GM19372 (cell line): ENCODE results near the gene DNAJB1.
"Not testable (repeated sequence)": the region's sequence is repeated elsewhere in the genome, so short reads cannot be mapped to it uniquely, and the experiment has no call there.

Source experiments
- ATAC-seq: cut with Tn5 transposase; IDR thresholded peaks from one replicate; pipeline ENCODE4 v1.9.1; 2021; ENCODE audit warnings: mild to moderate bottlenecking, low read depth, moderate library complexity; ENCODE audit not compliant: unreplicated experiment

Gene DNAJB1

DNA sequence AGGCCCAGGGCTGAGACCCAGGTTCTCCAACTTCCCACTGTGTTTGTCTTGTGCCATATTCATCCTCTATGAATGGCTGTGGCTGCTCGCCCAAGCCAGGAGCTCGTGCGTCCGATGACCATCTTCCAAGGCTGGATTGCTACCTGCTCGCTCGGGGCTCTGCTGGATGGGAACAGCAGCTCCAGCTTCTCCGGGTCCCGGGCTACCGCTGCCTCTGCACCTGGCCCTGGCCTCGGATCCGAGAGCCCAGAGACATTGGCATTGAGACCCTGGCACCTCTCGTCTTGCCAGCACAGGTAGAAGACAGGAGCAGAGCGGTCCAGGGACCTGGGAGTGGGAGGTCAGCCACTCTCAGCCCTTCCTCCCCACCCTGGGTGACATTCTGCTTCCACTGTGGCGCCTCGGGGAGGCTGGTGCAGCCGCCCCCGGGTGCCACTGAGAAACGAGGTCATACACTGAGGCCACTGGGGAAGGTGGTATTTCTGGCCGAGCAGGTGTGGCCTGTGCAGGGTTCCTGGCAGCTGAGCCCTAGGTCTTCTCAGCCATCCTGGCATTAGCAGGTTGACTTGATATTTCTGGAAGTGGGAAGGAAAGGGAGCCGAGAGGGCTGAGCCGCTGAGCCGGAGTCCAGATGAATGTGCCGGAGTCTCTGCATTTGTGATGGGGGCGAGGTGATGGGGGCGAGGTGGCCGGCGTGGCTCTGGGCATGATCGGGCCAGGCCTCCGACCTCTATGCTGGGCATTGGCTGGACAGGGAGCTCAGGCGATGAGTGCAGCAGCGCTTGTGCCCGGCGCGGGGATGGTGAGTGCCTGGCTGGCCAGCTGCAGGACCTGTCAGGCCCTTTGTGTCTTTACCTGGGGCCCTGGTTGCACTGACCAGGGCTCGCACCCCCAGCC is 35.1 kb upstream of the DNAJB1 start:
- no peak for ATAC-seq

GRCh38 chr19:14552006-14552360 is 33.8 kb upstream of the DNAJB1 start:
- not testable (repeated sequence) for ATAC-seq

DNA sequence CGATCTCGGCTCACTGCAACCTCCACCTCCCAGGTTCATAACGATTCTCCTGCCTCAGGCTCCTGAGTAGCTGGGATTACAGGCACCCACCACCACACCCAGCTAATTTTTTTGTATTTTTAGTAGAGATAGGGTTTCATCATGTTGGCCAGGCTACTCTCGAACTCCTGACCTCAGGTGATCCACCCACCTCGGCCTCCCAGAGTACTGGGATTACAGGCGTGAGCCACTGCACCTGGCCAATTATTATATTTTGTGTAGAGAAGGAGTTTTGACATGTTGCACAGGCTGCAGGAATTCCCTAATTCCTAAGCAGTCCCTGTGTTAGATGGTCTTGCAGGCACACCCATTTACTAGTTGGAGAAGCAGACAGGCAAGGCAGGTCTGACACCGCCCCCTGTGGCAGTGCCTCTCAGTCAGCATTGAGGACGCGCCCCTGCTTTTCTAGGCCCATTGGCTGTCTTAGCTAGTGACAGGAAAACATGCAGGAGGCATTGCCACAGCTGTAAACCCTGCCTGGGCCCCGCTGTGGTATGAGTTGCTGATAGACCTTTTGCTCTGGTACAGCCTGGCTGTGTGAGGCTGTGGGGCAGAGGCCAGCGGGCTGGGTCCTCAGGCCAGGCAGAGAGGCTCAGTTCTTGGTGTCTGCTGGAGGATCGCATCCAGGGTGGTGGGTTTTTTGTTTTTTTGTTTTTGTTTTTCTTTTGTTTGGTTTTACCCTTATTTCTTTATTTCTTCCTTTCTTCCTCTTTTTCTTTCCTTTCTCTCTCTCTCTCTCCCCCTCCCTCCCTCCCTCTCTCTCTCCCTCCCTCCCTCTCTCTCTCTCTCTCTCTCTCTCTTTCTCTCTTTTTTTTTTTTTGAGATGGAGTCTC is 33.2 kb upstream of the DNAJB1 start:
- not testable (repeated sequence) for ATAC-seq

GRCh38 chr19:14550201-14550754 is 32.1 kb upstream of the DNAJB1 start:
- ATAC-seq, result no peak

- ATAC-seq, result no peak
Measured at GRCh38 chr19:14545716-14546082, 27.5 kb upstream of the DNAJB1 start.

GRCh38 chr19:14544977-14545715 is 26.9 kb upstream of the DNAJB1 start:
- ATAC-seq, result no peak

DNA sequence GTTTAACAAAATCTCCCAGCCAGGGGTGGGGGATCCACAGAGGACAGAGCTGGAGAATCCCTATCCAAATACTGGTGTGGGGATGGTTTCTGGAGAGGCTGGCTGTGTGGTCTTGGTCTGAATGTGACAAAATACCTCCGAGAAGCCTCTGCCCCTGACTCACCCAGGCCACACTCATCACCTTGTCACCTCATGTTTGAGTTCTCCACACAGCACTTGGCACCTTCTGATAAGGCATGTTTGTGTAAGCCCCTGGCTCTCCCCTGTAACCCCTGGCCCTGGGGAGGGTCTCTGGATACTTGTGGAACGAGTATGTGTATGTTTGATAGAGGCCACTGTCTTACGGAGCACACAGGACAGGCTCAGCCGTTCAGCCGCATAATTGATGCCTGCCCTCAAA is 25.9 kb upstream of the DNAJB1 start:
- no peak for ATAC-seq

GRCh38 chr19:14542711-14543328 is 24.6 kb upstream of the DNAJB1 start:
- ATAC-seq, result no peak

GRCh38 chr19:14541979-14542378 is 23.8 kb upstream of the DNAJB1 start:
- not testable (repeated sequence) for ATAC-seq

GRCh38 chr19:14540741-14541525 is 22.7 kb upstream of the DNAJB1 start:
- ATAC-seq, result no peak

DNA sequence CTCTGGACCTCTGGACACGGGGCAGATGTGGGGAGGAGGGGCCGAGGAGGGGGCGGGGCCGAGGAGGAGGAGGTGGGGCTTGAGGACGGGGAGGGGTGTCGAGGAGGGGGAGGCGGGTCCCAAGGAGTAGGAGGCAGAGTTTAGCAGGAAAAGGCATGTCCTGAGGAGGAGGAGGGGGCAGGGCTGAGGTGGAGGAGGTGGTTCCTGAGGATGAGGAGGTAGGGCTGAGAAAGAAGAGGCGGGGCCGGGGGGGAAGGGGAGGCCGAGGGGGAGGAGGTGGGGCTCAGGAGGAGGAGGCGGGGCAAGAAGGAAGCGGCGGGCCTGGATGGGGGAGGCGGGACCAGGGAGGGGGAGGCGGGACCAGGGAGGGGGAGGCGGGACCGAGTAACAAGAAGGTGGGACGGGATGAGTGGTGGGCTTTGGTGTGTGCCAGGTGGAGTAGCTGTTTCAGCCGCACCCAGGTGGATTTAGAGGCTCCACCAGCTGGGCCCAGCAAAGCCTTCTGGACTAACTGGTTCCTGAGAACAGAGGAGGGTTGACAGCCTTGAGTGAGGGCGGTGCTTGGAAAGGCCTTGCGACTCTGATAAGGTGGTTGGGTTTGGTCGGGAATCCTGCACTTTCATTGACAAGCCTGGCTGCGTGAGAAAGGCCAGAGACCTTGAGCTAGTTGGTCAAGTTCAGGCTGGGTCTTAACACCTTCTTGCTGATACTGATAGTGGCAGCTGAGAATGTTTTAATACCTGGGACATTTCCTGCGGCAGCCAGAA is 18.9 kb upstream of the DNAJB1 start:
- no peak for ATAC-seq

- ATAC-seq, result no peak
Measured at GRCh38 chr19:14533450-14533849, 15.3 kb upstream of the DNAJB1 start.

GRCh38 chr19:14530506-14530905 is 12.3 kb upstream of the DNAJB1 start:
- no peak for ATAC-seq

DNA sequence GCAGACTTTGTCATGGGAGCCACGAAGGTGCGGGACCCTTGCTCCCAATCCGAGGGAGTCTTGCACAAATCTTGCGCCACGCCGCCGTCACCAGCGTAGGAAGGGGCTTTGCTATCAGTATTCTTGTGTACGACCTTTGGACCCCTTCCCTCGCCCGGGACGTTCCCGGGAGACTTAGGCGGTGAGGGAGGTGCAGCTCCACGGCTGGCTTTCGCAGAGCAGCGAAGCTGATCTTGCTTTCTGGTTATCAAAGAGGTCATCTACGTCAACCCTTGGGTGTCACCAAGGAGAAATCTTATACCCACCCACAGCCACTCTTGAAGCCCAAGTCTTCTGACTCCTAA is 11.8 kb upstream of the DNAJB1 start:
- no peak for ATAC-seq

DNA sequence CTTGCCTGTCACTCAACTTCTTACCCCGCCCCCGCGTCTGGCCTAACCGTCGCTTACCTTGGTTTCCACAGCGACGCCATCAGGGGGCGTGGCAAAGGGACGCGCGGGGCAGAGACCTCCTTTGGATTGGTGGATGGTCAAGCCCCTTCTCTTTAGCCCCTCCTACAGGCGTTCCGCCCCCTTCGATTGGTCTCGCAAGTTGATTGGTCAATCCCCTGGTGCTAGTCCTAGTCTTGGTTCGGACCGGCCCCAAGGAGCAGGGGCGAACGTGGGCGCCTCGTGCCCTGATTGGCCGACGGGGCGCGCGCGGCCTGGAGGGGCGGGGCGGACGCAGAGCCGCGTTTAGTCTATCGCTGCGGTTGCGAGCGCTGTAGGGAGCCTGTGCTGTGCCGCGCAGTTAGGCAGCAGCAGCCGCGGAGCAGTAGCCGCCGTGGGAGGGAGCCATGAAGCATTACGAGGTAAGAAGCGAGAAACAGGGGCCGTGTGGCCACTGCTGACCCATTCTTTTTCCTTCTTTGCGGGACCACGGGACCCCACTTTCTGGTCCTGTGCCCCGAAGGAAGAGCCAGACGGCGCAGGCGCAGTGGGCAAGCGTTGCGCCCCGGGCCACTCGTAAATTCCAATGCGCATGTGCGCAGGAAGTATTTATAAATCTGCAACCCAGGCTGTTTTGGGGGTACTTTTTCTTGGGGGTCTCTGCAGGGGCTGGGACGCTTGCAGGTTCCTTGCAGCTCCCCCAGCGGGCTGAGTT is 11.2 kb upstream of the DNAJB1 start, which contains the start of gene TECR:
TSS of gene TECR (plus strand) at position 341 of the 751 bp plus-strand sequence. CDS start at position 444, 103 bp downstream.
- ATAC-seq, result peak; percentile 97

DNA sequence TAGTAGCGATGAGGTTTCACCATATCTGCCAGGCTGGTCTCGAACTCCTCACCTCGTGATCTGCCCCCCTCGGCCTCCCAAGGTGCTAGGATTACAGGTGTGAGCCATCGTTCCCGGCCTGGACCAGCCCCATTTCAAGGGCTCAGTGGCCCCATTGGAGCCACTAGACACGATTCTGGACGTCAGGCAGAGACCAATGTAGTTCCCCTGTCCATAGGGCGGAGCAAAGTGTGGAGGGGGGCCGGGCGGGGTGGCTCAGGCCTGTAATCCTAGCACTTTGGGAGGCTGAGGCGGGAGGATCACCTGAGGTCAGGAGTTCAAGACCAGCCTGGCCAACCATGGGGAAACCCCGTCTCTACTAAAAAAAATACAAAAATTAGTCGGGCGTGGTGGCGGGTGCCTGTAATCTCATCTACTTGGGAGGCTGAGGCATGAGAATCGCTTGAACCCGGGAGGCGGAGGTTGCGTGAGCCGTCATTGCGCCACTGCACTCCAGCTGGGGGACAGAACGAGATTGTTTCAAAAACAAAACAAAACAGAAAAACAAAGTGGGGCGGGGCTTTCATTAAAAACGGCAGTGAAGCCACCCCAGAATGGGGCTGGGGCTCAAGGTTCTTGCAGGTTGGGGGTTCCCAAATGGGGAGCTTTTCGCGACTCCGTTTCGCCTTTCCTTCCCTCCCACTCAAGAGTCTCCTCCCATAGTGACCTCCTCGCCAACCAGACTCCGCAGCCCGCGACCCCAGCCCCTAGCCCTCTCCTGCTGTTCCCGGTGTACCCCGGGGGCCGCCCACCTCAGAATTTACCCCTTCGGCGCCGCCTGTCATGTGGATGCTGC is 10.4 kb upstream of the DNAJB1 start:
- no peak for ATAC-seq

GRCh38 chr19:14526423-14526822 is 8.2 kb upstream of the DNAJB1 start:
- ATAC-seq, result no peak
